ENCODE results near the gene CC2D2A.

- no peak for TF ChIP-seq POLR2AphosphoS5 (IDR thresholded peaks at IDR 0.05; ENCODE audit: low read depth, low read length)
- TF ChIP-seq POLR2A (IDR thresholded peaks at IDR 0.05; ENCODE audit: low read depth, low read length): no peak
Measured at GRCh38 chr4:15469402-15470127, at the start of gene CC2D2A.
